ENCODE results near the gene SAMM50.

Gene SAMM50

DNA sequence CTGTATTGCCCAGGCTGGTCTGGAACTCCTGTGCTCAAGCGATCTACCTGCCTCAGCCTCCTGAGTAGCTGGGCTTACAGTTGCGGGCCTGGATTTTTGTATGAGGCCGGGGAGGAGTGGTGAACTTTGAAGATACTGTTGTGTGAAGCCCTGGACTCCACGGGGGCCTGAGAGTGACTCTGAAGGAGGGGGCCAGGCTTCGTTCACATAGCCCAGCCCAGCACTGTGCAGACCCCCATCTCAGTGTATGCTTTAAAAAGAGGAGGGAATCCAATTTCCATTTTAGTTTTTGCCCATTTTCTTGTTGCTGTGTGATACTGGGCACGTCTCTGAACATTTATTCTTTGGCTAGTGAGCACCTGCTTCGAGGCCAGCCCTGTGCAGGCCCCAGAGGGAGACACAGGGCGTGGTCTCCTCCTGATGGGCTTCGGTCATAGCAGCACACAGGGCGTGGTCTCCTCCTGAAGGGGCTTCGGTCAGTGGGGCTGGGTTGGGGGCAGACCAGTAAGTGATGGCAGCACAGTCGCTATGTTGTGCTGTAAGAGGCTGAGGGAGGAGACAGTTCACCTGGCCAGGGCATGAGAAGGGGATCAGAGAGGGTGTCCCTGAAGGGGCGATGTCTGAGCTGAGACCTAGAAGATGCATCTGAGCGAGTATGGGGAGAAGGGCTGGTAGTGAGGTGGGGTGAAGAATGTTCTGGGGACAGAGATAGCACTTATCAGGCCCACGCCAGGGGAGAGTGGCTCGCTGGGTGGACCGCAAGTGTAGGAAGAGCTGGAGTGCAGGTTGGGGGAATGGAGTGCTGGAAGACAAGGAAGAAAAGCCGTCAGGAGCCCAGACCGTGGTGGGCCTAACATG is 14.0 kb downstream of the SAMM50 start:
- Histone ChIP-seq H3K79me1 (ENCODE audit: low read depth, low read length) (no peaks in the 10 kb centered on the region), H3K4me3 (ENCODE audit: low read length in 2 of 2) (no peak overlapping the region), H3K27me3 (ENCODE audit: control insufficient read depth in 3 of 3, insufficient read depth in 3 of 3, low read depth in 1 of 3, low read length in 3 of 3) (no peaks in the 10 kb centered on the region), H3K4me1 (ENCODE audit: control insufficient read depth in 2 of 2, insufficient read depth in 1 of 2, low read depth in 1 of 2, low read length in 2 of 2) (no peaks in the 10 kb centered on the region), H4K91ac (ENCODE audit: low read depth, low read length, poor library complexity) (no peak overlapping the region), H3K9me3 (replicated peaks in 1 of 2; ENCODE audit: control insufficient read depth in 2 of 2, insufficient read depth in 1 of 2, low read depth in 1 of 2, low read length in 2 of 2) (no peaks in the 10 kb centered on the region), H2BK12ac (ENCODE audit: low read length) (no peak overlapping the region), H3K23ac (ENCODE audit: low read depth, low read length, poor library complexity) (no peak overlapping the region), H3K4me2 (ENCODE audit: insufficient read depth, low read length, poor library complexity, severe bottlenecking) (no peak overlapping the region), H2AFZ (ENCODE audit: low read length) (no peak overlapping the region), H2AK5ac (ENCODE audit: low read depth, low read length) (no peak overlapping the region), H3K4ac (ENCODE audit: low read length) (no peak overlapping the region), H3K27ac (replicated peaks; ENCODE audit: low read length) (no peak overlapping the region), H3K14ac (ENCODE audit: low read length) (no peak overlapping the region), H3K18ac (ENCODE audit: low read length) (no peak overlapping the region), H2BK120ac (ENCODE audit: low read depth, low read length) (no peak overlapping the region), H2BK15ac (ENCODE audit: low read length) (no peak overlapping the region), H4K8ac (ENCODE audit: low read depth, low read length) (no peak overlapping the region), H3K36me3 (replicated peaks in 1 of 2; ENCODE audit: control insufficient read depth in 2 of 2, insufficient read depth in 2 of 2, low read length in 2 of 2) (peaks cover 38 to 95% of the 10 kb centered on the region in 2 donors), H3K9ac (ENCODE audit: low read depth, low read length, poor library complexity) (no peak overlapping the region), H2BK5ac (ENCODE audit: low read length) (no peak overlapping the region)
- DNase-seq (ENCODE audit: low spot score) = no peak
- no CpG with 5 or more reads among the region's 19 CpGs for WGBS, 2 donors (ENCODE audit: extremely low coverage in 2 of 2, insufficient read length in 2 of 2, insufficient replicate concordance in 1 of 2)

DNA sequence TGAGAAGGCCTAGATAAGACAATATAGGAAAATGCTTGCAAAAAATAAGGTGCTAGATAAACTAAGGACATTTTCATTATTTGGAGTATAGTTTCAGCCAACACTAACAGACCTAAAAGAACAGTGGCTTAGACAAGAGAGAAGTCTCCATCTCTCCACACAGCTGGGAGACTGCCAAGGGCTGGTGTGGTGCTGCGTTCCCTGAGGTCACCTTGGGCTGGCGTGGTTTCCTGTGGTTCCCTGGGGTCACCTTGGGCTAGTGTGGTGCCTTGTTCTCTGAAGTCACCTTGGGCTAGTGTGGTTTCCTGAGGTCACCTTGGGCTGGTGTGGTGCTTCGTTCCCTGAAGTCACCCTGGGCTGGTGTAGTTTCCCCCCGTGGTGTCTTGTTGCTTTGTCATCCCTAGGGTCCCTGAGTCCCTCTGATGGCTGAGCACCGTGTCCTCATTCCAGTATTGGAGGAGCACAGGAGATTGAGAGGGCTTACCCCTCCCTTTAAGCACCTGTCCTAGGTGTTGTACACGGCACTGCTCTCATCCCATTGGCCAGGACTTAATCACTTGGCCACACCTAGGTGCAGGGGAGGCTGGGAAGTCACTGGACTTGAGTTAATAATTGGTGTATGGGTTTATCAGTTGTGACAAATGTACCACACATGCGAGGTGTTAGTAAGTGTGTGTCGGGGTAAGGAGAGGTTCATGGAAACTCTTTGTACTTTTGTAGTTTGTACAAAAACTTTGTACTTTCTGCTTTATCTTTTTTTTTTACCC is 14.9 kb downstream of the SAMM50 start:
- Histone ChIP-seq H3K79me1 (ENCODE audit: low read depth, low read length) (no peaks in the 10 kb centered on the region), H2AFZ (ENCODE audit: low read length) (no peak overlapping the region), H3K23ac (ENCODE audit: low read depth, low read length, poor library complexity) (no peak overlapping the region), H3K14ac (ENCODE audit: low read length) (no peak overlapping the region), H2BK15ac (ENCODE audit: low read length) (no peak overlapping the region), H4K8ac (ENCODE audit: low read depth, low read length) (no peak overlapping the region), H2BK5ac (ENCODE audit: low read length) (no peak overlapping the region), H3K27ac (replicated peaks; ENCODE audit: low read length) (no peak overlapping the region), H3K4ac (ENCODE audit: low read length) (no peak overlapping the region), H2AK5ac (ENCODE audit: low read depth, low read length) (no peak overlapping the region), H2BK120ac (ENCODE audit: low read depth, low read length) (no peak overlapping the region), H3K4me3 (ENCODE audit: low read length in 2 of 2) (no peak overlapping the region), H3K4me2 (ENCODE audit: insufficient read depth, low read length, poor library complexity, severe bottlenecking) (no peak overlapping the region), H3K18ac (ENCODE audit: low read length) (no peak overlapping the region), H3K27me3 (ENCODE audit: control insufficient read depth in 3 of 3, insufficient read depth in 3 of 3, low read depth in 1 of 3, low read length in 3 of 3) (no peaks in the 10 kb centered on the region), H3K36me3 (replicated peaks in 1 of 2; ENCODE audit: control insufficient read depth in 2 of 2, insufficient read depth in 2 of 2, low read length in 2 of 2) (peaks cover 38 to 95% of the 10 kb centered on the region in 2 donors), H4K91ac (ENCODE audit: low read depth, low read length, poor library complexity) (no peak overlapping the region), H3K9ac (ENCODE audit: low read depth, low read length, poor library complexity) (no peak overlapping the region), H3K4me1 (ENCODE audit: control insufficient read depth in 2 of 2, insufficient read depth in 1 of 2, low read depth in 1 of 2, low read length in 2 of 2) (no peaks in the 10 kb centered on the region), H3K9me3 (replicated peaks in 1 of 2; ENCODE audit: control insufficient read depth in 2 of 2, insufficient read depth in 1 of 2, low read depth in 1 of 2, low read length in 2 of 2) (no peaks in the 10 kb centered on the region), H2BK12ac (ENCODE audit: low read length) (no peak overlapping the region)
- no peak for DNase-seq (ENCODE audit: low spot score)
- no CpG with 5 or more reads among the region's 8 CpGs for WGBS, 2 donors (ENCODE audit: extremely low coverage in 2 of 2, insufficient read length in 2 of 2, insufficient replicate concordance in 1 of 2)

DNA sequence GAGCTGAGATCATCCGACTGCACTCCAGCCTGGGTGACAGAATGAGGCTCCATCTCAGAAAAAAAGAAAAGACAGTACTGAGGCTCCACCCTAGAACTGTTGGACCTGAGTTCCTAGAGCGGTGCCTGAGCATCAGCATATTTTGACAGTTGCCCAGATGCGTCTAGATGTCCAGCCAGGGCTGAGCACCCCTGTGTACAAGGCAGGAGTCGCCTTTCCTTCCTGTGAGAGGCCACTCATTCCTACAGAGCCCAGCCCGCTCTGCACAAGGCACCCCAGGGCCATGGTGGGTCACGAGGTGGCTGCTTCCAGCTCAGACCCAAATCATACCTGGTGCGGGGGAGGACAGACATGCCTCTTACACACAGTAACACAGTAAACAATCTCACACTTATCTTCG is 15.9 kb downstream of the SAMM50 start:
- H3K18ac ChIP-seq (ENCODE audit: low read length) = no peak overlapping the region
- no peak overlapping the region for H3K9ac ChIP-seq (ENCODE audit: low read depth, low read length, poor library complexity)
- peaks cover 40 to 95% of the 10 kb centered on the region in 2 donors for H3K36me3 ChIP-seq (replicated peaks in 1 of 2; ENCODE audit: control insufficient read depth in 2 of 2, insufficient read depth in 2 of 2, low read length in 2 of 2)

DNA sequence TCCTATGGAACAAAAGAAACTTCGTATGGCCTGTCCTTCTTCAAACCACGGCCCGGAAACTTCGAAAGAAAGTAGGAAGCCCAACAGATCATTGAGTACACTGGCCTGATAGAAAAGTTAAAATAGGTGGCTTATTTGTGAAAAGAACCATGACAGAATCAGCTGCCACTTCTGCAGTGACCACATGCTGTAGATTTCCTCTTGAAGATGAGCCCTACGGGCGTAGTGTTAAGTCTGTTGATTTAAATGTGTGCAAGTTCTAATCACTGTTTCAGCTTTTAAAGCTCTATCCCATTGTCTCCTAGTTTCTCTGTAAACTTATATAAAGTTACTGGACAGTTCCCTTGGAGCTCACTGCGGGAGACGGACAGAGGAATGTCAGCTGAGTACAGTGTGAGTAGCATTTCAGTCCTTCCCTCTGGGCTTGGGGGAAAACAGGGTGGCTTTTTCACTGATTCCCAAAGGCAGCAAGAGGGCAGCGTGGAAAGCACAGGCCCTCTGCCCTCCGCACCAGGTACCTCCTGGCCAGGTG is 17.8 kb downstream of the SAMM50 start:
- no peak overlapping the region for H3K18ac ChIP-seq (ENCODE audit: low read length)
- WGBS, 2 donors (ENCODE audit: extremely low coverage in 2 of 2, insufficient read length in 2 of 2, insufficient replicate concordance in 1 of 2) = no CpG with 5 or more reads among the region's 10 CpGs
- H3K23ac ChIP-seq (ENCODE audit: low read depth, low read length, poor library complexity) = no peak overlapping the region
- H3K79me1 ChIP-seq (ENCODE audit: low read depth, low read length) = no peaks in the 10 kb centered on the region
- no peak for DNase-seq (ENCODE audit: low spot score)
- H2BK15ac ChIP-seq (ENCODE audit: low read length) = no peak overlapping the region
- H2BK12ac ChIP-seq (ENCODE audit: low read length) = no peak overlapping the region
- no peaks in the 10 kb centered on the region for H3K9me3 ChIP-seq (replicated peaks in 1 of 2; ENCODE audit: control insufficient read depth in 2 of 2, insufficient read depth in 1 of 2, low read depth in 1 of 2, low read length in 2 of 2)
- no peak overlapping the region for H3K4me3 ChIP-seq (ENCODE audit: low read length in 2 of 2)
- H3K4me2 ChIP-seq (ENCODE audit: insufficient read depth, low read length, poor library complexity, severe bottlenecking) = no peak overlapping the region
- H4K8ac ChIP-seq (ENCODE audit: low read depth, low read length) = no peak overlapping the region
- H3K36me3 ChIP-seq (replicated peaks in 1 of 2; ENCODE audit: control insufficient read depth in 2 of 2, insufficient read depth in 2 of 2, low read length in 2 of 2) = peaks cover 44 to 97% of the 10 kb centered on the region in 2 donors
- no peaks in the 10 kb centered on the region for H3K4me1 ChIP-seq (ENCODE audit: control insufficient read depth in 2 of 2, insufficient read depth in 1 of 2, low read depth in 1 of 2, low read length in 2 of 2)
- H2AFZ ChIP-seq (ENCODE audit: low read length) = no peak overlapping the region
- no peak overlapping the region for H2BK5ac ChIP-seq (ENCODE audit: low read length)
- H2AK5ac ChIP-seq (ENCODE audit: low read depth, low read length) = no peak overlapping the region
- no peak overlapping the region for H2BK120ac ChIP-seq (ENCODE audit: low read depth, low read length)
- H3K14ac ChIP-seq (ENCODE audit: low read length) = no peak overlapping the region
- H3K9ac ChIP-seq (ENCODE audit: low read depth, low read length, poor library complexity) = no peak overlapping the region
- H3K27ac ChIP-seq (replicated peaks; ENCODE audit: low read length) = no peak overlapping the region
- no peak overlapping the region for H3K4ac ChIP-seq (ENCODE audit: low read length)
- no peaks in the 10 kb centered on the region for H3K27me3 ChIP-seq (ENCODE audit: control insufficient read depth in 3 of 3, insufficient read depth in 3 of 3, low read depth in 1 of 3, low read length in 3 of 3)
- no peak overlapping the region for H4K91ac ChIP-seq (ENCODE audit: low read depth, low read length, poor library complexity)

More for the DNA sequence above, 15.9 kb downstream of the SAMM50 start:
- H2BK12ac ChIP-seq (ENCODE audit: low read length) = no peak overlapping the region
- H3K4me1 ChIP-seq (ENCODE audit: control insufficient read depth in 2 of 2, insufficient read depth in 1 of 2, low read depth in 1 of 2, low read length in 2 of 2) = no peaks in the 10 kb centered on the region
- no peaks in the 10 kb centered on the region for H3K79me1 ChIP-seq (ENCODE audit: low read depth, low read length)
- no peak overlapping the region for H3K4me2 ChIP-seq (ENCODE audit: insufficient read depth, low read length, poor library complexity, severe bottlenecking)
- H2BK120ac ChIP-seq (ENCODE audit: low read depth, low read length) = no peak overlapping the region
- no peak overlapping the region for H2BK5ac ChIP-seq (ENCODE audit: low read length)
- H2AFZ ChIP-seq (ENCODE audit: low read length) = no peak overlapping the region
- H4K8ac ChIP-seq (ENCODE audit: low read depth, low read length) = no peak overlapping the region
- H4K91ac ChIP-seq (ENCODE audit: low read depth, low read length, poor library complexity) = no peak overlapping the region
- no peak overlapping the region for H2AK5ac ChIP-seq (ENCODE audit: low read depth, low read length)
- H3K27ac ChIP-seq (replicated peaks; ENCODE audit: low read length) = no peak overlapping the region
- H3K14ac ChIP-seq (ENCODE audit: low read length) = no peak overlapping the region
- no peaks in the 10 kb centered on the region for H3K27me3 ChIP-seq (ENCODE audit: control insufficient read depth in 3 of 3, insufficient read depth in 3 of 3, low read depth in 1 of 3, low read length in 3 of 3)
- WGBS, 2 donors (ENCODE audit: extremely low coverage in 2 of 2, insufficient read length in 2 of 2, insufficient replicate concordance in 1 of 2) = no CpG with 5 or more reads among the region's 8 CpGs
- H2BK15ac ChIP-seq (ENCODE audit: low read length) = no peak overlapping the region
- DNase-seq (ENCODE audit: low spot score) = no peak
- peak overlapping the region; percentile 16 for H3K23ac ChIP-seq (ENCODE audit: low read depth, low read length, poor library complexity)
- no peaks in the 10 kb centered on the region for H3K9me3 ChIP-seq (replicated peaks in 1 of 2; ENCODE audit: control insufficient read depth in 2 of 2, insufficient read depth in 1 of 2, low read depth in 1 of 2, low read length in 2 of 2)
- no peak overlapping the region for H3K4me3 ChIP-seq (ENCODE audit: low read length in 2 of 2)
- H3K4ac ChIP-seq (ENCODE audit: low read length) = no peak overlapping the region
